ENCODE results near the gene SELL. TPM values are rescaled to one million over a fixed set of nuclear protein-coding genes. Genes with fewer than 3 reads are reported as not detected.

SELL gene
- total RNA-seq, 1 donor from 2014 or later = not detected

GRCh38 chr1:169648709-169649108, 62.7 kb downstream of the SELL start:
- H3K4me1 ChIP-seq = no peaks in the 10 kb centered on the region
- H3K4me3 ChIP-seq = no peak overlapping the region
- H3K4me2 ChIP-seq = no peak overlapping the region
- DNase-seq (ENCODE audit: low spot score) = no peak
- Mint-ChIP-seq H3K36me3 (no peaks in the 10 kb centered on the region), H3K4me1 (no peaks in the 10 kb centered on the region), H3K9me3 (no peaks in the 10 kb centered on the region), H3K27ac (no peak overlapping the region), H3K27me3 (ENCODE audit: insufficient read depth, low read depth) (no peaks in the 10 kb centered on the region), H3K4me3 (no peak overlapping the region)
- no peaks in the 10 kb centered on the region for H3K79me2 ChIP-seq (ENCODE audit: low read depth)
- H3F3A ChIP-seq (ENCODE audit: low read depth) = no peaks in the 10 kb centered on the region
- H3K27me3 ChIP-seq = no peaks in the 10 kb centered on the region
- no peaks in the 10 kb centered on the region for H4K20me1 ChIP-seq (ENCODE audit: low read depth)
- no peaks in the 10 kb centered on the region for H3K36me3 ChIP-seq
- TF ChIP-seq EZH2 (IDR thresholded peaks at IDR 0.05) = no peak
- no peak for TF ChIP-seq EZH2phosphoT487 (IDR thresholded peaks at IDR 0.05)
- no peak for TF ChIP-seq CTCF (IDR thresholded peaks at IDR 0.05)
- no peak overlapping the region for H3K27ac ChIP-seq
- no peak overlapping the region for H2AFZ ChIP-seq (replicated peaks)
- no peak overlapping the region for H3K9ac ChIP-seq
- no peaks in the 10 kb centered on the region for H3K9me3 ChIP-seq (ENCODE audit: low read depth)

DNA sequence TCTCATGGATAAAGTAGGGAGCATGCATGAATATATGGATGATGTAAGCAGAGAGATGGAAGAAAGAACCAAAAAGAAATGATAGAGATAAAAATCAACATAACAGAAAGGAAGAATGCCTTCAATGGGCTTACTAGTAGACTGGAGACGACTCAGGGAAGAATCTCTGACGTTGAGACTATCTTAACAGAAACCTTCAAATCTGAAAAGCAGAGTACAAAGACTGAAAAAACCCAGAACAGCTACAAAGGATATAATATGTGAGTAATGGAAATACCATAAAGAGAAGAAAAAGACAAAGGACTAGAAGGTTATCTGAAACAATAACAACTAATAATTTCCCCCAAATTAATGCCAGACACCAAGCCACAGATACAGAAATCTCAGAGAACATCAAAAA, 63.2 kb downstream of the SELL start:
- Histone ChIP-seq H3K4me2 (no peak overlapping the region), H3K4me3 (no peak overlapping the region), H4K20me1 (ENCODE audit: low read depth) (no peaks in the 10 kb centered on the region), H2AFZ (replicated peaks) (no peak overlapping the region), H3K27me3 (no peaks in the 10 kb centered on the region), H3K4me1 (no peaks in the 10 kb centered on the region), H3K9me3 (ENCODE audit: low read depth) (no peaks in the 10 kb centered on the region), H3F3A (ENCODE audit: low read depth) (no peaks in the 10 kb centered on the region), H3K27ac (no peak overlapping the region), H3K36me3 (no peaks in the 10 kb centered on the region), H3K9ac (no peak overlapping the region), H3K79me2 (ENCODE audit: low read depth) (no peaks in the 10 kb centered on the region)
- no peaks in the 10 kb centered on the region for H3K27me3 Mint-ChIP-seq (ENCODE audit: insufficient read depth, low read depth)
- H3K4me1 Mint-ChIP-seq = no peaks in the 10 kb centered on the region
- no peak for TF ChIP-seq CTCF (IDR thresholded peaks at IDR 0.05)
- no peak for TF ChIP-seq EZH2 (IDR thresholded peaks at IDR 0.05)
- TF ChIP-seq EZH2phosphoT487 (IDR thresholded peaks at IDR 0.05) = no peak
- no peak for DNase-seq (ENCODE audit: low spot score)
- no peaks in the 10 kb centered on the region for H3K36me3 Mint-ChIP-seq
- H3K4me3 Mint-ChIP-seq = no peak overlapping the region
- H3K9me3 Mint-ChIP-seq = no peaks in the 10 kb centered on the region
- H3K27ac Mint-ChIP-seq = no peak overlapping the region

DNA sequence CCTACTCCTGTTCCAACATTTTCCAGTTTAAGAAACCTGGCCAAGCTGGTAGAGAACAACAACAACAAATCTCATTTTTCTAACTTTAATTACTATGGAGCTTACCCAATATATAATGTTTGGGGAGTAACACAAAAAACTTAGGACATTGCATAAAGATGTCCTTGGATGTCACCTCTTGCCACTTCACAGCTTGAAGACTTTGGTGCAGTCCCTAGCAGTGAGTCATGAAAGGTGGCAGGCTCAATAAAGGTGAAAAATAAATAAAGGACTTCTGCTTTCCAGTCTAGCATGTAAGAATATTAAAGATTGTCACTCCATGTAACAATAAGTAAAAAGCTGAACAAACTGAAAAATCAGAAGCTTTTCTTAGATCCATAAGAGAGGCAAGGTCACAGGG, 63.9 kb downstream of the SELL start:
- Mint-ChIP-seq H3K27ac (no peak overlapping the region), H3K4me3 (no peak overlapping the region), H3K9me3 (no peaks in the 10 kb centered on the region), H3K27me3 (ENCODE audit: insufficient read depth, low read depth) (no peaks in the 10 kb centered on the region), H3K36me3 (no peaks in the 10 kb centered on the region), H3K4me1 (no peaks in the 10 kb centered on the region)
- no peak overlapping the region for H2AFZ ChIP-seq (replicated peaks)
- H3K4me1 ChIP-seq = no peaks in the 10 kb centered on the region
- no peaks in the 10 kb centered on the region for H3K79me2 ChIP-seq (ENCODE audit: low read depth)
- no peak overlapping the region for H3K9ac ChIP-seq
- DNase-seq (ENCODE audit: low spot score) = no peak
- H3K9me3 ChIP-seq (ENCODE audit: low read depth) = no peaks in the 10 kb centered on the region
- no peaks in the 10 kb centered on the region for H3F3A ChIP-seq (ENCODE audit: low read depth)
- no peaks in the 10 kb centered on the region for H4K20me1 ChIP-seq (ENCODE audit: low read depth)
- H3K36me3 ChIP-seq = no peaks in the 10 kb centered on the region
- H3K27ac ChIP-seq = no peak overlapping the region
- TF ChIP-seq EZH2phosphoT487 (IDR thresholded peaks at IDR 0.05) (no peak), CTCF (IDR thresholded peaks at IDR 0.05) (no peak), EZH2 (IDR thresholded peaks at IDR 0.05) (no peak)
- H3K27me3 ChIP-seq = no peaks in the 10 kb centered on the region
- no peak overlapping the region for H3K4me3 ChIP-seq
- H3K4me2 ChIP-seq = no peak overlapping the region
